Measurements from ENCODE around the gene TIPIN.

The TIPIN gene

DNA sequence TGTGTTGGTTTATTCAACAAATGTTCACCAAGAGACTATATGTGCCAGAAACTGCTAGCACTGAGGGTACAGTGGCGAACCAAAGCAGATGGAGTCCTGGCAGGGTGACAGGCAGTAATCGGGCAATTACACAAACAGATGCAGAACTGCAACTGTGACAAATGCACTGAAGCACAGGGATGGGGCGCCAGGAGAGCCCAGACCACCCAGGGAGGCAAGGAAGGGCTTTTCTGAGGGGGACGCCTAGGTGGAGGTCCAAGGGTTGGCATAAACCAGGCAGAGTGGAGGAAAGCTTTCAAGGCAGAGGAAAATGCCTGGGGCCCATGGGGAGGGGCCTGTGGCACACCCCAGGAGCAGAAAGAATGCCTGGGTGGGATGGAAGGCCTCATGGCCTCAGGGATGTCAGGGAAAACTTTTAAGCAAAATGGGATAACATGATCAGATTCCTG lies 57.7 kb downstream of the TIPIN start:
- no peaks in the 10 kb centered on the region for H3K27me3 Mint-ChIP-seq (ENCODE audit: low read depth)
- no peaks in the 10 kb centered on the region for H3K9me3 Mint-ChIP-seq
- peaks cover 21% of the 10 kb centered on the region for H3K36me3 Mint-ChIP-seq (ENCODE audit: low read depth)
- peaks cover 29% of the 10 kb centered on the region for H3K4me1 Mint-ChIP-seq (ENCODE audit: low read depth)
- no peak overlapping the region for H3K4me3 Mint-ChIP-seq
- H3K27ac Mint-ChIP-seq, result no peak overlapping the region

DNA sequence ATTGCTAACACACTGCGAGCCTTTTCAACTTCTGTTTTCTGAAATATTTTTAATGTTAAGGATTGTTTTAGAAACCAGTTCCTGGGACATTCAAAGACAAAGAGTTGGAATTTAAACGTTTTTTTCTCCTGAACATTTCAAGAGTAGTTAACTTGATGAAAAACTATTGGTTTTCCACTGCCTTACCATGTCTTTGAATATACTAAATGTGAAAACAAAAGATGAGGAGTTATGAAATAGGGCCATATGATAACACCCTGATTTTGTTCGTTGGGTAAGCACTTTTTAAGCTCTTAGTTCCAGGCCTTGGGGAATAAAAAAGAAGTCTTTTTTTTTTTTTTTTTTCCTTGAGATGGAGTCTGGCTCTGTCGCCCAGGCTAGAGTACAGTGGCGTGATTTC lies 60.3 kb downstream of the TIPIN start:
- no peaks in the 10 kb centered on the region for H3K9me3 Mint-ChIP-seq
- H3K4me3 Mint-ChIP-seq, result no peak overlapping the region
- H3K27ac Mint-ChIP-seq, result no peak overlapping the region
- H3K4me1 Mint-ChIP-seq (ENCODE audit: low read depth), result peaks cover 36% of the 10 kb centered on the region
- peaks cover 17% of the 10 kb centered on the region for H3K36me3 Mint-ChIP-seq (ENCODE audit: low read depth)
- H3K27me3 Mint-ChIP-seq (ENCODE audit: low read depth), result no peaks in the 10 kb centered on the region

- no peaks in the 10 kb centered on the region for H3K27me3 Mint-ChIP-seq (ENCODE audit: low read depth)
- H3K4me1 Mint-ChIP-seq (ENCODE audit: low read depth), result peaks cover 38% of the 10 kb centered on the region
- H3K4me3 Mint-ChIP-seq, result peak overlapping the region; percentile 84
- peak overlapping the region; percentile 87 for H3K27ac Mint-ChIP-seq
- peaks cover 10% of the 10 kb centered on the region for H3K36me3 Mint-ChIP-seq (ENCODE audit: low read depth)
- H3K9me3 Mint-ChIP-seq, result no peaks in the 10 kb centered on the region
Observed at GRCh38 chr15:66294932-66295235, 61.6 kb downstream of the TIPIN start.

DNA sequence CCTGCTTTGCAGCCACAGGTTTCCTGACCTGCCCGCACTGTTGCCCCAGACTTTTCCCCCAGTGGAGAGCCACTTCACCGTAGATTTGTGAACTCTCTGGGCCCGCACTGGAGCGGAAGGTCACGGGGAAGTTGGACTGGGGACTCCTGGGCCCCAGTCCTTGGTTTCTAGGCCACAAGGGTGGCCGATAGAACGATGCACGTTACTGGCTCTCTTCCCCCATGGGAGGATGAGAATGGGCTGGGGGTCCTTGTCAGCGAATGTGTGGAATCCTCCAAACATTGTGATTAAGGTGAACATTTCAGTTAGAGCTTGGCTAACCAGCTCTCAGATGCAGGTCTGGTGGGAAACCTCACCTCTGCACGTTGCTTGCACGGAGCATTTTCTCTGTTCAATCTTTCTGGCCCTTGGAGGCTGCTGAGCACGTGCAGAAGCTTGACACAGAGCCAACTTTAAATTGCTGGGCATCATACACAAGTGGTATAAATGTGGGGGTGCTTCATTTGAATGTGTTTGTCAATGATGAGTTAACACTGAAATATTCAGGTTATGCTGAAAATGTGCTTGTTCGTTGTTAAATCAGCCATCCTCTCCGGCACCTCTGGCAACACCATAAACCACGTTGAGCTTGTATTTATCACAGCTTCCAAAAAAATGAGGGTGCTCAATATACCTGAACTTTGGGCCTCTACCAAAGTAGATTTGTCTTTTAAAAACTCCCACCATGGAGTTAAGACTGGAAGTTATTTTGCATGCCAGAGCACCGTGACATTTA lies 62.1 kb downstream of the TIPIN start:
- Mint-ChIP-seq H3K4me3 (peak overlapping the region; percentile 84), H3K4me1 (ENCODE audit: low read depth) (peaks cover 38% of the 10 kb centered on the region), H3K27me3 (ENCODE audit: low read depth) (no peaks in the 10 kb centered on the region), H3K27ac (peak overlapping the region; percentile 87), H3K9me3 (no peaks in the 10 kb centered on the region), H3K36me3 (ENCODE audit: low read depth) (peaks cover 10% of the 10 kb centered on the region)

DNA sequence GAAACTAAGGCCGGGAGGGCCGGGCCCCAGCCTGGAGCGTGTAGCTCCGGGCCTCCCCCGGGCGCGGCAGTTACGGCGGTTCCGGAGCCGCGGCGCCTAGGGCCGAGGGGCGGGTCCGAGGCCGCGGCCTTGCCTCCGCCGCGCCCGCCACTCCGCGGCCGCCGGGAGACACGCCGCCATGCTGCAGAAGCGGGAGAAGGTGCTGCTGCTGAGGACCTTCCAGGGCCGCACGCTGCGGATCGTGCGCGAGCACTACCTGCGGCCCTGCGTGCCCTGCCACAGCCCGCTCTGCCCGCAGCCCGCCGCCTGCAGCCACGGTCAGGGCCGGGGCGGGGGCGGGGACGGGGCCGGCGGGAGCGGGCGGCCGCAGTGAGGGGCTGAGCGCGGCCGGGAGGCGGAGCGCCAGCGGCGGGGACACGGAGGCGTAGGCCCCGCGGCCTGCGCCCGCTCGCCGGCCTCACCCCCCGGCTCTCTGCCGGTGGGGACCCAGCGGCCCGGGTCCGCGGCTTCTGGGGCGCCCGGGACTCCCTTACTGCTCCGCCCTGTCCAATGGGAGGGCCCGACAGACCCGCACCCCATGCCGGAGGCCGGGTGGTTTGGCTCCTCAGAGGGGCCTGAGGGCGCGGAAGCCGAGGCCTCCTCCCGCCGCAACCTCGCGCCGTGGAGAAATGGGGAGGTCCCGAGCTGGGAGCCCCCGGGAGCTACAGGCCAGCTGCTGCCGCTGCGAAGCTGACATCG lies 62.9 kb downstream of the TIPIN start, which contains the start of gene DIS3L:
Gene DIS3L (plus strand): TSS at position 150 of the 738 bp plus-strand sequence. CDS start 29 bp downstream, at position 179.
- Mint-ChIP-seq H3K36me3 (ENCODE audit: low read depth) (peaks cover 10% of the 10 kb centered on the region), H3K9me3 (no peaks in the 10 kb centered on the region), H3K27ac (peak within 1 kb of the TSS; percentile 89), H3K4me1 (ENCODE audit: low read depth) (peaks cover 38% of the 10 kb centered on the region), H3K27me3 (ENCODE audit: low read depth) (no peaks in the 10 kb centered on the region), H3K4me3 (peak within 1 kb of the TSS; percentile 87)

GRCh38 chr15:66292571-66293418 lies 63.7 kb downstream of the TIPIN start:
- peaks cover 38% of the 10 kb centered on the region for H3K4me1 Mint-ChIP-seq (ENCODE audit: low read depth)
- peak overlapping the region; percentile 89 for H3K27ac Mint-ChIP-seq
- H3K27me3 Mint-ChIP-seq (ENCODE audit: low read depth), result no peaks in the 10 kb centered on the region
- peaks cover 10% of the 10 kb centered on the region for H3K36me3 Mint-ChIP-seq (ENCODE audit: low read depth)
- peak overlapping the region; percentile 87 for H3K4me3 Mint-ChIP-seq
- H3K9me3 Mint-ChIP-seq, result no peaks in the 10 kb centered on the region

DNA sequence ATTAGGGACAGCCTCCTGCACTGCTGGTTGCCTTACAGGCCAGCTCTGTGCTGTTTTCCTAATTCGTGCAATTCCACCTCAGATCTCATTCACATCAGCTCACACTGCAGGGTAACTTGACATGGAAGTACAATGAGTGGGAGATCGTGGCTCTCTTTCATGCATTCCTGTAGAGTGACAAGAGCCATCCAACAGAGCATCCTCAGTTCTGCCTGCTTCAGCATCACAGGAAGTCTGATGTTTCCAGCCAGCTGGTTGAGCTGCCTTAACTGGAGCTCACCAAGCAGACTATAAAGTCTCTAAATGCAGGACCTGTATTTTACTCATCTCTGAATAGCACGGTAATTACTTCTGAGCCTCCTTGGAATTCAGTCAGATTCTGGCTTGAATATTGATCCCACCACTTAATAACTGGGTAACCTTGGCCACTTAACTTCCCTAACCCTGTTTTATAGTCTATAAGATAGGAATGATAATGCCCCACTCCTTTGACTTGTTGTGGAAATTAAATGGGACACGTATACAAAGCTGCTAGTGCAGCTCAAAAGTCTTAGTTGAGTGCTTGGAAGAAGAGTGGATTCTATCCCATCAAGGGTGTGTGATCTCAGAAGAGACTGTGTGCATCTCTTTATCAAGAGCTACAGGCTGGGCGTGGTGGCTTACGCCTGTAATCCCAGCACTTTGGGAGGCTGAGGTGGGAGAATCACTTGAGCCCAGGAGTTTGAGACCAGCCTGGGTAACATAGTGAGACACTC lies 64.5 kb downstream of the TIPIN start:
- peaks cover 34% of the 10 kb centered on the region for H3K4me1 Mint-ChIP-seq (ENCODE audit: low read depth)
- H3K4me3 Mint-ChIP-seq, result peak overlapping the region; percentile 87
- peak overlapping the region; percentile 89 for H3K27ac Mint-ChIP-seq
- H3K27me3 Mint-ChIP-seq (ENCODE audit: low read depth), result no peaks in the 10 kb centered on the region
- H3K36me3 Mint-ChIP-seq (ENCODE audit: low read depth), result peaks cover 8% of the 10 kb centered on the region
- no peaks in the 10 kb centered on the region for H3K9me3 Mint-ChIP-seq

DNA sequence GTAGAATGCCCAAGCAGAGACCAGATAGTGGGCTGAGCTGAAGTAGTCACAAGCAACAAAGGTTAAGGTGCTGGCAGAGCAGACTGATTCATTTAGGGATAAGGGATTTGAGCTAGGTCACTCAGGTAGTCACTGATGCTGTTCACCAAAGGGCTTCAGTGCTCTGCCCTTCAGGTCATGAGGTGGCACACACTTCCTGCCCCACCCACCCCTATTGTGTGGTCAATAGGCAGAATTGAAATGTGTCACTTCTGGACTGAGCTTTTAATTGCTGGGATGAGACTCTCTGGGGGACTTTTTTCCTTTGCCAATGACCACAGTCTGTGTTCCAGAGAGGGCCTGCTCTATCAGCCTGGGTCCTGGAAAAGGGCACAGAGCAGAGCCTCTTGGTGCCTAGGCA lies 66.0 kb downstream of the TIPIN start:
- no peaks in the 10 kb centered on the region for H3K27me3 Mint-ChIP-seq (ENCODE audit: low read depth)
- no peak overlapping the region for H3K27ac Mint-ChIP-seq
- peaks cover 29% of the 10 kb centered on the region for H3K4me1 Mint-ChIP-seq (ENCODE audit: low read depth)
- no peak overlapping the region for H3K4me3 Mint-ChIP-seq
- peaks cover 4% of the 10 kb centered on the region for H3K36me3 Mint-ChIP-seq (ENCODE audit: low read depth)
- no peaks in the 10 kb centered on the region for H3K9me3 Mint-ChIP-seq

DNA sequence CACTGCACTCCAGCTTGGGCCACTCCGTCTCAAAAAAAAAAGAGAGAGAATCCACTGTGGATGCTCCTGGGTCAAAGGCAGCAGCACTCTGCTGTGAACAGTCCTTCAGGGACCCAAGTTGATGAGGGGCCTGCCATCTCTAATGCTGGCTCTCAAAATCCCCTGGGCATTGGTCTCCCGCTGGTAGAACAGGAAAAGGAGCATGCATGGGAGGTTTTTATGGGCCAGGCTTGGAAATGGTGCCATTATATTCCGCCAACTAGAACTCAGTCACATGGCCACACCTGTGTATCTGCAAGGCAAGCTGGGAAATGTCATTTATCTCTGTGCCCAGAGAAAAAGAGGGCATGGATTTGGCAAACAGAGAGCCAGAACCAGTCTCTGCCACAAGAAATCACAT lies 66.5 kb downstream of the TIPIN start:
- Mint-ChIP-seq H3K9me3 (no peaks in the 10 kb centered on the region), H3K36me3 (ENCODE audit: low read depth) (peaks cover 4% of the 10 kb centered on the region), H3K27me3 (ENCODE audit: low read depth) (no peaks in the 10 kb centered on the region), H3K4me3 (no peak overlapping the region), H3K27ac (no peak overlapping the region), H3K4me1 (ENCODE audit: low read depth) (peaks cover 24% of the 10 kb centered on the region)

DNA sequence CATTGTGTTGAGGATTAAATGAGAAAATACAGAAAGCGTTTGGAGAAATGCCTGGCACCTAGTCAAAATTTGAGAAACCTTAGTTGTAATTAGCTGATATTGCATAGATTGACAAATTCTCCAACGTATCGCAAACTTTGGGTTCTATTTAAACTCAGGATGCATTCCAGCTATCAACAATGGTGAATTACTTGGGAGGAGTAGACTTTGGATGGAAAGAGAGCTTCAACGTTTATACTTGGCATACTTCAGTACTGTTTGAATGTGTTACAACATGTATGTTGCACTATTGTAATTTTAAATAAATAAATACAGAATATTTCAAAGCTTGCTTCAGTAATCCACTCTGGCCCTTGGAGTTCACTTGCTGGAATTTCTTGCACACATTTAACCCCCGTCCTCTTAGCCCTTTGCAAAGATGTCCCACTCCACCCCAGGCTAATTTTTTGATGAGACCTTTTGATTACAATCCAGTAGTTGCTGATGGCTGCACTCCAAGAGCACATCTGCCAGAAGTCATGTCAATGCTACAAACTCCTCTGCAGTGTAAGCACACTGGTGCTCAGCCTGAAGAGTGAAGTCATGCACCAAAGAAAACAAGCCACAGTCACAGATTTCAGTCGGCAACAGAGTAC lies 67.8 kb downstream of the TIPIN start:
- H3K27ac Mint-ChIP-seq, result no peak overlapping the region
- H3K27me3 Mint-ChIP-seq (ENCODE audit: low read depth), result no peaks in the 10 kb centered on the region
- H3K4me1 Mint-ChIP-seq (ENCODE audit: low read depth), result peaks cover 14% of the 10 kb centered on the region
- H3K9me3 Mint-ChIP-seq, result no peaks in the 10 kb centered on the region
- no peak overlapping the region for H3K4me3 Mint-ChIP-seq
- H3K36me3 Mint-ChIP-seq (ENCODE audit: low read depth), result no peaks in the 10 kb centered on the region

DNA sequence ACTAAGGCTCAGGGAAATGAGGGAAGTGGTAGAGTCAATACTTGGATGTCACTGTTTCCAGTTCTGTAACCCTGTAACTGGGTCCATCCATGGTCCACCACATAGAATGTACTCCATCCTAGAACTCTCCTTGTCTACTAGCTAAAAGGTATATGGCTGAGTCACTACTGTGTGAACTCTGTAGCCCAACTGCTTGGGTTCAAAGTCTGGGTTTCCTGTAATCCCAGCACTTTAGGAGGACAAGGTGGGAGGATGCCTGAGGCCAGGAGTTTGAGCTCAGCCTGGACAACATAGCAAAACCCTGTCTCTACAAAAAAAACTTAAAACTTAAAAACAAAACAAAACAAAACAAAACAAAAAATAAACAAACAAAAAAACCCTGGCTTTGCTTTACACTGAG lies 68.4 kb downstream of the TIPIN start:
- H3K27me3 Mint-ChIP-seq (ENCODE audit: low read depth), result peaks cover 5% of the 10 kb centered on the region
- no peak overlapping the region for H3K27ac Mint-ChIP-seq

DNA sequence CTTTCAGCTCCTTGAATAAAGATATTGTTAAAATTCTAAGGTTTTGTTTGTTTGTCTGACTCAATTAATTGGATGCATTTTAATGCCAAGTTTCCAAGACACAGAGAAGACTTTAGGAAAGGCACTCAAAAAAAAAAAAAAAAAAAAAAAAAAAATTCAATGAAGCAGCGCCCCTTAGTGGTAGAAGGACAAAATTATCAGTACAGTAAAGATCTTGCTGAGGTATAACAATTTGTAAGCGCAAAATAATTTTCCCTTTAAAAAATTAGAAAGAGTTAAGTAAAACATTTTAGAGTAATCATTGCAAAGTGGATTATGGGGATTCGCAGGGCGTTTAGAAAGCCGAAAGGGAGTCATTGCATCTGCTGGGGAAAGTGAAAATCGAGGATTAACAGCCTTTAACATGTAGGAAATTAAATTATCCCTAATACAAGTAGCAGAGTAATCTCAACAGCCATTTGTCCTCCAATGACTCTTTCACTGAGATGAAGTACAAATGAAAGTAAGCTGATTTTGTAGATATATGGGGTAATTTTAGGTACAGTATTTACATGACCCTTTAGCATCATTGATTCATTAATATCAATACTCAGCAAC lies 68.9 kb downstream of the TIPIN start:
- Mint-ChIP-seq H3K36me3 (ENCODE audit: low read depth) (no peaks in the 10 kb centered on the region), H3K27ac (no peak overlapping the region), H3K4me3 (no peak overlapping the region), H3K9me3 (no peaks in the 10 kb centered on the region), H3K4me1 (ENCODE audit: low read depth) (peaks cover 13% of the 10 kb centered on the region), H3K27me3 (ENCODE audit: low read depth) (peaks cover 9% of the 10 kb centered on the region)

More for the DNA sequence above, 68.4 kb downstream of the TIPIN start:
- H3K4me1 Mint-ChIP-seq (ENCODE audit: low read depth), result peaks cover 14% of the 10 kb centered on the region
- H3K9me3 Mint-ChIP-seq, result no peaks in the 10 kb centered on the region
- H3K36me3 Mint-ChIP-seq (ENCODE audit: low read depth), result no peaks in the 10 kb centered on the region
- H3K4me3 Mint-ChIP-seq, result no peak overlapping the region

Measured in T-helper 1 cell treated with Interleukin-12 subunit alpha and Interleukin-12 subunit beta and Interleukin-4 antibody, amounts not matched to agents 30 μg/mL and 1 μg/mL, for 36 hours (primary cell).